Epithelial cell of proximal tubule (primary cell): Measurements from ENCODE around the gene MEF2C. TPM values are rescaled to one million over a fixed set of nuclear protein-coding genes. Genes with fewer than 3 reads are reported as not detected.
A peak's percentile ranks its signal among the peaks of the same experiment; 100 is the strongest.

Experiments used
- DNase-seq: peaks from one replicate; pipeline ENCODE4 v3.0.0-alpha.2; 2011; ENCODE audit warnings: low read depth
- H3K4me3 ChIP-seq: 2 replicates; pipeline ENCODE4 v1.5.1; 2011; ENCODE audit warnings: low read depth, mild to moderate bottlenecking, low read length
- CTCF ChIP-seq: conservative IDR thresholded peaks from 2 replicates; pipeline ENCODE4 v1.5.1; 2012; ENCODE audit warnings: low read depth, mild to moderate bottlenecking, low read length
- total RNA-seq: library from RNA; depleted of rRNA; stranded (reverse); fragments of >200 nt; gene quantifications from 2 replicates; pipeline ENCODE4 v1.2.3, GENCODE V29; 2015

The MEF2C gene
- total RNA-seq, 1 donor from 2014 or later = 6.3 TPM

DNA sequence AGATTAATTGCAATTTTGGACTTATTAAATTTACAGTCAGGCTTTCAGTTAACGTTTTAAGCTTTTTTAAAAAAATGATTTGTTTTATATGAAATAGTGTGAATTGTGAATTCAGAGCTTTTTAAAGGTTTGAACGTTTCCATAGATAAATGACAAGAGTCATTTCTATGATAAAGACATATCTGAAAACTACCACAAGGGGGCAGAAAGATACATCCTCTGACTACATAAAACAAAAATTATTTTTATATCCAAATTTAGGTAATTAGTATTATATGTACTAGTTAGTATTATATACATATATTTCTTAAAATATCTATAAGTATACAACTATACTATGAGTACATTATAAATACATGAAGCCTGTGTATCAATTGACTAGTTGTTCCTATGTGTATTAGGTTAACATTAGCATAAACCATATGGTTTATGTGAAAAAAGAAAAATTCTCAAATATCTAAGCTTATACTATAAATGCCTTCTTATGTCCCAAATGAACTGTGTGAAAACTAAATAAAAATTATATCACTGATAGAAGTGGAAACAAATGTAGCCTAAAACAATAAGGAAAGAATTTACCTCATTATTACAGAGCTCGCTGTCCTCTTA, 155.2 kb downstream of the MEF2C start:
- DNase-seq = no peak
- no peak overlapping the region for H3K4me3 ChIP-seq
- peak; percentile 49 for TF ChIP-seq CTCF

- TF ChIP-seq CTCF = no peak
- H3K4me3 ChIP-seq = no peak overlapping the region
Measured at GRCh38 chr5:88725454-88725853, 157.5 kb downstream of the MEF2C start.

DNA sequence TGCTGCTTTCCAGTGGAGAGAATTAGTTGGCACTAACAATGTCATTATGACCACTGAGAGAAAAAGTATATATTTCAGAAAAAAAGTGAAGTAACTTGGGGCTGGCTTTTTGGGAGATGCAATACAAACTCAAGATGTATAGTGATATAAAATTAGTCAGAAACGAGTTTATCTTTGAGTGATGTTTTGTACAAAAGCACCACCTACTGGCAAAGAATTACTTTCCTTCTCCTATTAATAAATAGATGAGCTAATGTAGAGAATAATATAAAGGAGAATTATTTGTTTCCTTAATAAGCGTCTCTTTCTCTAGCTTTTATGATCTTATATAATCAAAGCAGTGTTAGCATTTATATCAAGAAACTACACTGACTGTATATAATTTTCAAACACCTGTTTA, 158.8 kb downstream of the MEF2C start:
- TF ChIP-seq CTCF = peak; percentile 49
- DNase-seq = no peak
- no peak overlapping the region for H3K4me3 ChIP-seq

More at GRCh38 chr5:88725454-88725853, 157.5 kb downstream of the MEF2C start:
- no peak for DNase-seq

- no peak for TF ChIP-seq CTCF
- no peak for DNase-seq
- no peak overlapping the region for H3K4me3 ChIP-seq
Measured at GRCh38 chr5:88722546-88723073, 160.4 kb downstream of the MEF2C start.

- no peak overlapping the region for H3K4me3 ChIP-seq
- no peak for TF ChIP-seq CTCF
- no peak for DNase-seq
Measured at GRCh38 chr5:88719434-88719833, 163.6 kb downstream of the MEF2C start.

DNA sequence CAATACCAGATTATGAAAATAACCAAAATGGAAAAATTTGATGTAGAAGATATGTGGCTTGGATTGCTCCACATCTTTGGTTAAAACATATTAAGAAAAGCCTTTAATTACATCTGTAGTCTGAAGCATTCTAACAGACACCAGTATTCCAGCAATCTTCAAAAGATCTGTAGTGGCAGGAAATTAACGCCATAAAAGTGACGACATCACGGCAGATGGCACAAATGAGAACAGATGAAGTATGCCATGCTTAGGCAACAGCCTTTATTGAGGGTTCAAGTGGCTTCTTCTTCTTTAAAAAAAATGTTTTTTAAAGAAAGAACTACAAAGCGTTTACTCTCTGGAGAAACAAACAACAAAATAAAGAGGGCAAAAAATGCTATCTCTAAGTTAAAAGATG, 164.2 kb downstream of the MEF2C start:
- no peak for TF ChIP-seq CTCF
- DNase-seq = no peak
- H3K4me3 ChIP-seq = no peak overlapping the region

GRCh38 chr5:88716101-88716500, 166.9 kb downstream of the MEF2C start:
- DNase-seq = no peak
- TF ChIP-seq CTCF = no peak
- no peak overlapping the region for H3K4me3 ChIP-seq
